GM21576 (cell line): ENCODE measurements around the gene GPC6.

Experiments used
- ATAC-seq: cut with Tn5 transposase; IDR thresholded peaks from one replicate; pipeline ENCODE4 v1.9.1; 2021; ENCODE audit warnings: mild to moderate bottlenecking, moderate library complexity; ENCODE audit not compliant: unreplicated experiment

The GPC6 gene

GRCh38 chr13:94139393-94139995 lies 912.9 kb downstream of the GPC6 start:
- ATAC-seq = no peak

GRCh38 chr13:94140027-94140426 lies 913.4 kb downstream of the GPC6 start:
- ATAC-seq = no peak

DNA sequence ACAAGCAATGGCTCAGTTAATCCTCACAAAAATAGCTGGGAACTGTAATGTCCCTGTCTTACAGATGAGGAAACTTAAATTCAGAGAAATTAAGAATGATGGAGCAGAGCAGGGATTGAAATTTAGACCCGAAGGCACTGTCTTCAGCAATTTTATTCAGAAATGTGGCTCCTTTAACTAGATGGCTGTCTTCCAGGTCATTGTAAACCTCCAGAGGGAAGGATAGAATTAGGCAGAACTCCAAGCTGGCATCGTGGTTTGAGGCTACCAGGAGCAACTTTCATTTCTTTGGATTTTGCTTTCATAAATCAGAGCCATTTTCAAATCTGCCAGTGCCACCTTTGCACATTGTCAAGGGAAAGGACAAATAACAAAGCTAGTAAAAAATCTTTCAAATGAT lies 913.9 kb downstream of the GPC6 start:
- ATAC-seq = no peak

- ATAC-seq = no peak
Observed at GRCh38 chr13:94143624-94144350, 917.2 kb downstream of the GPC6 start.

DNA sequence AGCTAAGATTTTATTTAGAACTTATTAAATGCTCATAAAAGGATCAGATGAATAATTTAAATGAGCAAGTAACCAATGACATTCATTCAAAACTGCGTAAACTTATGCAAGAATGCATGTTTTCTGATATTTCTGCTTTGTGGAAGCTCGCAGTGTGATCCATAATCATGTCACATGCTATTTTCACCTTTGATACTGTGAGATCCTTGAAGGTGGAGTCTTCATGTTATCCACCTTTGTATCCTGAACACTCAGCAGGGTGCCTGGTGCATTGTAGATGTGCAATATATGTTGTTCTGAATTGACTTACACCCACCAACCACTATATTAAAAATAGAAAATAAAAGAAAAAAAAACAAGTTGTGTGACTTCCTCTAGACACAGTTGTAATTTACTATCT lies 919.4 kb downstream of the GPC6 start:
- no peak for ATAC-seq

- ATAC-seq = no peak
Observed at GRCh38 chr13:94153586-94153985, 927.0 kb downstream of the GPC6 start.

- ATAC-seq = no peak
Observed at GRCh38 chr13:94154367-94154766, 927.8 kb downstream of the GPC6 start.

DNA sequence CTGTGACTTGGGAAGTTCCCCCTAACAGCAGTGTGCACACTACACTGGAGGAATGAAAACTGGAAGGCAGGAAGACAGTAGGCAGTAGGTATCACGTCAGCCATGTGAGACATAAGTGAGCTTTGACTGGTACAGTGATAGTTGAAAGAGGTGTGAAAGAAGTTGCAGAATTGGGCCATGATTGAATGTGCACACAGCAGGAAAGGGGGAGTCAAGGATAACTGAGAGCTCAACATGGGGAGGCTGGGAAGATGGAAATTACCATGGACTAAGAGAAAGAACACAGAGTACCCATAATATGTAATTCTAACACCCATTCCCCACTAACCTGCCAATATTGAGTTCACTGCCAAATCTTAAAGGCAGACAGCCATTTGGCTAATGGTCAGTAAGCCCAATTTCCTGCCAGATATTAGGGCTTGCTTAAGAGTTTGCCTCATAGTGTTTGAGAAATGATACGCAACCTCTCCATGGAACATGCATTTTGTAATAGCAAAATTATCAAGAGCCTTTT lies 931.2 kb downstream of the GPC6 start:
- ATAC-seq = no peak

- no peak for ATAC-seq
Observed at GRCh38 chr13:94160875-94161274, 934.3 kb downstream of the GPC6 start.

DNA sequence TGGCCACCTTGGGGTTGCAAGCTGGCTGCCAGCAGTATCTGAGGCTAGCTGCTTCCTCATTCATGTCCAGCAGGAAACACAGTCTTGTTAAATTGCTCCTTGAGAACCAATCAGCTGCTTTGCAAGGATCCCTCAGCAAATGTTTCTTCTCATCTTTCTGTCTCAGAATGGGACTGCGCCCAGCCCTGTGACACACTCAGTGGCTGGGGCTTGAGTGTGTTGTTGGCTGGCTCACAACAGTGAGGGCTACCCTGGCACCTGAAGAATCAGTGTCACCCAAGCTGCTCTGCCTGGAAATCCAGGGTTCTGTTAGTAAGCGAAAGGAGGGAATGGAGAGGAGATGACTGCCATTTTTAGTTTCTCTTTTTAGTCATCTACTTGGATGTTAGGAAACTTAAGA lies 935.7 kb downstream of the GPC6 start:
- no peak for ATAC-seq

GRCh38 chr13:94163535-94163934 lies 936.9 kb downstream of the GPC6 start:
- ATAC-seq = no peak

DNA sequence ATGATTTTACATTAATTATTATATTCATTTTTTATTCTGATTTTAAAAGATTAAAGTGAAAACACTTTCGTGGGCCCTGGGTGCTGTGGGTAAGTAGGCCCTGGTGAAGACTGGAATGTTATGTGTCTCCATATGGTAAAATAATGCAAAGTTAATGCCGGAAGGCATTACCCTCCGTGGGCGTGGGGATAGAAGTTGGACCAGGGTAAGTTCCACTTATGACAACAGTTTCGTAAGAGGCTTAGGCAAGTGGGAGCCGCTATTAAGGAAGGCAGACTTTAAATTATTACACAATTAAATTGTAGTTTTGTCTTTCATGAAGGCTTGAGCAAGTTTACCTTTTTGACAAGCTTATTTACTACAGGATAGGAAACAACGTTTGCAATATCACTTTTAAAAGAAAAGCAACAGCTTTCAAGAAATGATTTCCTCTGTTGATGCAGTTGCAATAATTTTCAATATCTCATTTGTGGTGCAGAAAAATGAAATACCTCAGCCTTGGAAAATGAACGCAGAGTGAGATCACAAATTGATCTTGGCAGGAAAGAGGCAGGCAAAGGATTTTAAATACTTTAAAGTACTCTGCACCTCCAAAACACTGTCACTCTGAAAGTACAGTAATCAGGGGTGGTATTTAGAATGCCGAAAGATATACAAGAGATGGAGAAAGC lies 942.3 kb downstream of the GPC6 start:
- ATAC-seq = no peak

DNA sequence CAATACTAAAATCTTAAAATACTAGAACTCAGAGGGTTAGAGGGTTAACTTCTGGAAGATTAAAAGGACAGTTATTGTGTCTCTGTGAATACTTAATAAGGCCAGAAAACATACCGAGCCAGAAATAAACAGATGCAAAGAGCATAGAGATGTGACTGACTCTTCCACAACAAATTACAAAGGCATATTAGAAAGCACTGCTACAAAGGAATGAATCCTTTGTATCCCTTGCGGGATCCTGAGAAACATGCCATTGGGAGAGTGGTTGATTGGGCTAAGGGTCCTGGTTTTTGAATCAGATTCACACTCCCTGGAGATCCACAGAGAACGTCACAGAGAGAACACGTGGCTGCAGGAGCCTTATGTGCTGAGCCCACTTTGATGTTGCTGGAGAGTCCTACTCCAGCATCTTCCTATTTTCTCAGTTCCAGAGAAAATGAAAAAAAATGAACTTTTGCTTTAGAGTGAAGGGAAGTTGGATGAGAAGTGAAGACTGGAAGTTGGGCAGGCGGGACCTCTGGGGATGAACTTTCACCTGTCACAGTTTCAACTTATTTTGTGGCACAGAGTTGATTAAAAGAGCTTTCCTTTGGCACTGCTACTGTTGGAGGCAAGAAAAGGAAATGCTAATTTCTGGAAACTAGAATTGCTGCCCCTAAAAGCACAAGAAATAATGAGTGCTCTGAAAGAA lies 943.0 kb downstream of the GPC6 start:
- no peak for ATAC-seq

- no peak for ATAC-seq
Observed at GRCh38 chr13:94170145-94170571, 943.6 kb downstream of the GPC6 start.

GRCh38 chr13:94172416-94172815 lies 945.8 kb downstream of the GPC6 start:
- no peak for ATAC-seq

GRCh38 chr13:94173312-94173854 lies 946.8 kb downstream of the GPC6 start:
- no peak for ATAC-seq

DNA sequence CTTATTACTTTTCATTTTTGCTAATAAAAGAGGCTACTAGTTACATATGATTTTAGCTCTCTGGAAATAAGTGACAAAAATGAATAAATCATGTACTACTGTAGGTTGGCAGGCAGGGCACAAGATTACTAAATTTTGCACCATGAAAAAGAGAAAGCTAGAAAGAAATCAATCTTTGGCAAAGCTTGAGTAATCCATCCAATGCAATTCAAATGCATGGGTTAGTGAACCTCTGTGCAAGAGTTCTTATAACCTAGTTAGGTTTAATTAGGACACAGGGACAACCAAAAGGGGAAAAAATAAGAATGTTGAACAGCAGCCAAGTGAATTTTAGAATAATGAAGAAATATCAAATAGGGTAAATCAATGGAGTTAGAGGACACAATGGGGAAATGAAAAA lies 947.4 kb downstream of the GPC6 start:
- no peak for ATAC-seq

DNA sequence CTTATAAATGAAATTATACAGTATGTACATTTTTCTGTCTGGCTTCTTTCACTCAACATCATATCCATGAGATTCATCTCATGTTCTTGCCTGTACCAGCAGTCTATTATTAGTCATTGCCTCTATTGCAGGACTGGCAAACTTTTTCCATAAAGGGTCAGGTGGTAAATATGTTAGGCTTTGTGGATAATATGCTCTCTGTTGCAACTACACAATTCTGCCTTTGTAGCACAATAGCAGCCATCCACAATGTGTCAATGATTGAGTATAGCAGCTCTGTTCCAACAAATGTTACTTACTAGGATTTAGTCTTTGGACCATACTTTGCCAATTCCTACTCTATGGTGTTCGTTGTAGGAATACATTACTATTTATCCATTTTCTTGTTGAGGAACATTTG lies 948.5 kb downstream of the GPC6 start:
- ATAC-seq = no peak

DNA sequence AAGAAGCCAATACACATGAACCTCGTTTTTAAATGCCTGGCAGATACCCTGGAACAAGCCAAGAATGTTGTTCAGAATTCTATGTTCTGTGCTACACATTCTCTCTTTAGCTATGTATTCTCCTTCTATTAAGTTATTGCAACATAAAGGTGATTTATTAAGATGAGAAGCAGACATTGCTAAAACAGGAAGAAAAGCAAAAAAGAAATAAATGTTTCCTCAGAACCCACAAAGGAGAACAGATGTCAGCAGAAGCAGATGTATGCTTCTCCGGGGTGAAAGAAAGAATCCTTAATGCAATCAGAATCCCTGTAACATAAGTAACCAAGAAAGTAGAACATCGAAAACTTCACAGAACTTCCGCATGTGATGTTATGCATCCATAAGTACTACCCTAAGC lies 950.0 kb downstream of the GPC6 start:
- no peak for ATAC-seq

- ATAC-seq = no peak
Observed at GRCh38 chr13:94177041-94177440, 950.4 kb downstream of the GPC6 start.

GRCh38 chr13:94178625-94179244 lies 952.1 kb downstream of the GPC6 start:
- ATAC-seq = no peak
